ENCODE measurements around the gene ARHGAP15. TPM values are rescaled to one million over a fixed set of nuclear protein-coding genes. Genes with fewer than 3 reads are reported as not detected.

The ARHGAP15 gene
- total RNA-seq, 2 donors from 2014 or later = 0.41 to 4.3 TPM

GRCh38 chr2:143692967-143693366 lies 563.7 kb downstream of the ARHGAP15 start:
- no peaks in the 10 kb centered on the region for H3K9me3 ChIP-seq
- intact Hi-C loops (cut with DNase I) = no loop called here
- no peaks in the 10 kb centered on the region for H3K36me3 ChIP-seq
- no peaks in the 10 kb centered on the region for H3K4me1 ChIP-seq (replicated peaks)
- no peak for TF ChIP-seq POLR2AphosphoS5 (IDR thresholded peaks at IDR 0.05)
- no peaks in the 10 kb centered on the region for H3K27me3 ChIP-seq (replicated peaks; ENCODE audit: insufficient read depth)
- WGBS = 69% methylated on average over 5 of the region's 5 CpGs
- no peak overlapping the region for H3K4me3 ChIP-seq
- no peak overlapping the region for H3K27ac ChIP-seq
- DNase-seq (ENCODE audit: low spot score) = no peak

GRCh38 chr2:143694335-143694734 lies 565.1 kb downstream of the ARHGAP15 start:
- intact Hi-C loops (cut with DNase I) = no loop called here
- Histone ChIP-seq H3K9me3 (no peaks in the 10 kb centered on the region), H3K4me3 (no peak overlapping the region), H3K36me3 (no peaks in the 10 kb centered on the region), H3K27ac (no peak overlapping the region), H3K4me1 (replicated peaks) (no peaks in the 10 kb centered on the region), H3K27me3 (replicated peaks; ENCODE audit: insufficient read depth) (no peaks in the 10 kb centered on the region)
- 74% methylated on average over 3 of the region's 3 CpGs for WGBS
- no peak for DNase-seq (ENCODE audit: low spot score)
- TF ChIP-seq POLR2A (IDR thresholded peaks at IDR 0.05) = no peak

- Histone ChIP-seq H3K36me3 (no peaks in the 10 kb centered on the region), H3K27ac (no peak overlapping the region), H3K9me3 (no peaks in the 10 kb centered on the region), H3K4me1 (replicated peaks) (no peaks in the 10 kb centered on the region), H3K27me3 (replicated peaks; ENCODE audit: insufficient read depth) (no peaks in the 10 kb centered on the region), H3K4me3 (no peak overlapping the region)
- DNase-seq (ENCODE audit: low spot score) = no peak
- TF ChIP-seq CTCF (IDR thresholded peaks at IDR 0.05) = no peak
- intact Hi-C loops (cut with DNase I) = no loop called here
These were observed 567.4 kb downstream of the ARHGAP15 start for GRCh38 chr2:143696651-143697050.

- 94% methylated on average over 1 of the region's 1 CpG for WGBS
- H3K9me3 ChIP-seq = no peaks in the 10 kb centered on the region
These were observed 568.5 kb downstream of the ARHGAP15 start for GRCh38 chr2:143697744-143698143.

GRCh38 chr2:143698352-143698751 lies 569.1 kb downstream of the ARHGAP15 start:
- TF ChIP-seq POLR2AphosphoS5 (IDR thresholded peaks at IDR 0.05) (no peak), POLR2A (IDR thresholded peaks at IDR 0.05) (no peak), CTCF (IDR thresholded peaks at IDR 0.05) (no peak)
- DNase-seq (ENCODE audit: low spot score) = no peak
- WGBS = 91% methylated on average over 2 of the region's 2 CpGs
- Histone ChIP-seq H3K4me3 (no peak overlapping the region), H3K9me3 (no peaks in the 10 kb centered on the region), H3K4me1 (replicated peaks) (no peaks in the 10 kb centered on the region), H3K36me3 (no peaks in the 10 kb centered on the region), H3K27ac (no peak overlapping the region), H3K27me3 (replicated peaks; ENCODE audit: insufficient read depth) (no peaks in the 10 kb centered on the region)
- intact Hi-C loops (cut with DNase I) = no loop called here

More at GRCh38 chr2:143697744-143698143, 568.5 kb downstream of the ARHGAP15 start:
- TF ChIP-seq CTCF (IDR thresholded peaks at IDR 0.05) (no peak), POLR2AphosphoS5 (IDR thresholded peaks at IDR 0.05) (no peak), POLR2A (IDR thresholded peaks at IDR 0.05) (no peak)
- Histone ChIP-seq H3K4me3 (no peak overlapping the region), H3K27me3 (replicated peaks; ENCODE audit: insufficient read depth) (no peaks in the 10 kb centered on the region), H3K36me3 (no peaks in the 10 kb centered on the region), H3K4me1 (replicated peaks) (no peaks in the 10 kb centered on the region), H3K27ac (no peak overlapping the region)
- DNase-seq (ENCODE audit: low spot score) = no peak
- intact Hi-C loops (cut with DNase I) = no loop called here

- intact Hi-C loops (cut with DNase I) = no loop called here
- WGBS = 87% methylated on average over 3 of the region's 3 CpGs
- TF ChIP-seq POLR2AphosphoS5 (IDR thresholded peaks at IDR 0.05) (no peak), POLR2A (IDR thresholded peaks at IDR 0.05) (no peak), CTCF (IDR thresholded peaks at IDR 0.05) (no peak)
These were observed 569.8 kb downstream of the ARHGAP15 start for GRCh38 chr2:143698888-143699570.

More at GRCh38 chr2:143698888-143699570, 569.8 kb downstream of the ARHGAP15 start:
- Histone ChIP-seq H3K4me1 (replicated peaks) (no peaks in the 10 kb centered on the region), H3K27ac (no peak overlapping the region), H3K9me3 (no peaks in the 10 kb centered on the region), H3K36me3 (no peaks in the 10 kb centered on the region), H3K27me3 (replicated peaks; ENCODE audit: insufficient read depth) (no peaks in the 10 kb centered on the region), H3K4me3 (no peak overlapping the region)
- DNase-seq (ENCODE audit: low spot score) = no peak
